Pulmonary artery endothelial cell (primary cell): ENCODE data around the gene PGAP3. TPM values are rescaled to one million over a fixed set of nuclear protein-coding genes. Genes with fewer than 3 reads are reported as not detected.
"Not testable (repeated sequence)": the region's sequence is repeated elsewhere in the genome, so short reads cannot be mapped to it uniquely, and the experiment has no call there.

Experiments used
- DNase-seq: peaks from one replicate; pipeline ENCODE4 v3.0.0-alpha.2; 2011; ENCODE audit warnings: low read depth, low spot score
- total RNA-seq: library from RNA; depleted of rRNA; stranded (reverse); fragments of >200 nt; gene quantifications from 2 replicates; pipeline ENCODE4 v1.2.3, GENCODE V29; 2014

PGAP3 gene
- total RNA-seq, 1 donor from 2014 or later = 4.2 TPM

- DNase-seq = no peak
Measured at GRCh38 chr17:39715375-39716072, 27.7 kb upstream of the PGAP3 start.

GRCh38 chr17:39714234-39714633 lies 26.4 kb upstream of the PGAP3 start:
- no peak for DNase-seq

- DNase-seq = no peak
Measured at GRCh38 chr17:39711851-39712250, 24.0 kb upstream of the PGAP3 start.

- DNase-seq = not testable (repeated sequence)
Measured at GRCh38 chr17:39711071-39711470, 23.2 kb upstream of the PGAP3 start.

- no peak for DNase-seq
Measured at GRCh38 chr17:39709998-39710964, 22.4 kb upstream of the PGAP3 start.

GRCh38 chr17:39709319-39709997 lies 21.6 kb upstream of the PGAP3 start:
- no peak for DNase-seq

GRCh38 chr17:39706921-39707337 lies 19.1 kb upstream of the PGAP3 start:
- DNase-seq = no peak

GRCh38 chr17:39706383-39706782 lies 18.5 kb upstream of the PGAP3 start:
- no peak for DNase-seq

GRCh38 chr17:39705786-39706348 lies 18.0 kb upstream of the PGAP3 start:
- no peak for DNase-seq

- no peak for DNase-seq
Measured at GRCh38 chr17:39704821-39705551, 17.1 kb upstream of the PGAP3 start.

GRCh38 chr17:39703913-39704312 lies 16.1 kb upstream of the PGAP3 start:
- no peak for DNase-seq

- no peak for DNase-seq
Measured at GRCh38 chr17:39702901-39703893, 15.3 kb upstream of the PGAP3 start.

GRCh38 chr17:39701784-39702422 lies 14.0 kb upstream of the PGAP3 start:
- no peak for DNase-seq

GRCh38 chr17:39701012-39701783 lies 13.3 kb upstream of the PGAP3 start:
- no peak for DNase-seq

- DNase-seq = no peak
Measured at GRCh38 chr17:39700148-39700987, 12.5 kb upstream of the PGAP3 start.

GRCh38 chr17:39699818-39700147 lies 11.9 kb upstream of the PGAP3 start, which contains the start of gene ERBB2:
Gene ERBB2, plus strand, starts transcription at chr17:39700064. Its CDS starts 175 bp downstream, at chr17:39700239.
- DNase-seq = peak; percentile 27

GRCh38 chr17:39699157-39699817 lies 11.4 kb upstream of the PGAP3 start:
- not testable (repeated sequence) for DNase-seq
